Stimulated activated CD8-positive, alpha-beta memory T cell treated with anti-CD3 and anti-CD28 coated beads, Interleukin-12 subunit alpha, Interleukin-12 subunit beta, amount 100 ng/mL, for 4 hours (primary cell): ENCODE results near the gene SNCG.
"Not testable (repeated sequence)": the region's sequence is repeated elsewhere in the genome, so short reads cannot be mapped to it uniquely, and the experiment has no call there.

Experiments
- DNase-seq: peaks from one replicate; pipeline ENCODE4 v3.0.0-alpha.2; 2020; ENCODE audit warnings: low read depth

Gene SNCG

DNA sequence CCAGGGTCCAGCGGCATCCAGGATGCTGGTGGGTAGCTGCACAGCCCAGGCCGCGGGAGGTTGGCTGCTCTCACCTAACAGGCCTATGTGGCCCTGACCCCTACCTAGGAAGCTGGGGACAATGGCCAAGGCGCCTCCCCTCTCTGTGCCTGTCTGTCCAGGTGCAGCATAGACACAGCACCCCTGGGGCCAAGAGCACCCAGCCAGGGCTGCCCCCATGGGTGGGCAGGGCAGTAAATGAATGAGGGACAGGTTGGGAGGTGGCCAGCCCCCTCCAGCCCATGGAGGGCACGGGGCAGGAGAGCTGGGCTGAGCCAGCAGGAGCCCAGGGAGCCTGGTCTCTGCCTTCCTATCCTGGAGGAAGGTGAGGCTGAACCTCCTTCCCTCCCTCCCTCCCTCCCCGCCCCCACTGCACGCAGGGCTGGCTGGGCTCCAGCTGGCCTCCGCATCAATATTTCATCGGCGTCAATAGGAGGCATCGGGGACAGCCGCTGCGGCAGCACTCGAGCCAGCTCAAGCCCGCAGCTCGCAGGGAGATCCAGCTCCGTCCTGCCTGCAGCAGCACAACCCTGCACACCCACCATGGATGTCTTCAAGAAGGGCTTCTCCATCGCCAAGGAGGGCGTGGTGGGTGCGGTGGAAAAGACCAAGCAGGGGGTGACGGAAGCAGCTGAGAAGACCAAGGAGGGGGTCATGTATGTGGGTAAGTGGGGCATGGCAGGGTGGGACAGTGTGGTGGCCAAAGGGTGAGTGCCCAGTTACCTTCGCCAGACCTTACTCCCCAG lies at the start of gene SNCG:
Gene SNCG, plus strand, starts transcription at position 484 of the 785 bp plus-strand sequence. Its CDS starts 99 bp downstream, at position 583.
- no peak for DNase-seq

DNA sequence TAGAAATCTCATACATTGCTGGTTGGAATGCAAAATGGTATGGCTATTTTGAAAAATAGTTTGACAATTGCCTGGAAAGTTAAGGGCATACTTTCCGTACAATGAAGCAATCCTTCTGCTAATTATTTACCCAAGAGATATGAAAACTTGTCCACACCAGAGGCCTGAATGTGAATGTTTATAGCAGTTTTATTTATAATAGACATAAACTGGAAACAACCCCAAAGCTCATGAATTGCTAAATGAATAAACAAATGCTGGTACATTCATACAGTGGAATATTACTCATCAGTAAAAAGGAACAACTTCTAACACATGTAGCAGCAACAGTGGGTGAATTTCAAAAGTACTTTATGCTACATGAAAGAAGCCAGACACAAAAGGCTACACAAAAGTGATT lies 43.7 kb upstream of the SNCG start:
- DNase-seq, result no peak

DNA sequence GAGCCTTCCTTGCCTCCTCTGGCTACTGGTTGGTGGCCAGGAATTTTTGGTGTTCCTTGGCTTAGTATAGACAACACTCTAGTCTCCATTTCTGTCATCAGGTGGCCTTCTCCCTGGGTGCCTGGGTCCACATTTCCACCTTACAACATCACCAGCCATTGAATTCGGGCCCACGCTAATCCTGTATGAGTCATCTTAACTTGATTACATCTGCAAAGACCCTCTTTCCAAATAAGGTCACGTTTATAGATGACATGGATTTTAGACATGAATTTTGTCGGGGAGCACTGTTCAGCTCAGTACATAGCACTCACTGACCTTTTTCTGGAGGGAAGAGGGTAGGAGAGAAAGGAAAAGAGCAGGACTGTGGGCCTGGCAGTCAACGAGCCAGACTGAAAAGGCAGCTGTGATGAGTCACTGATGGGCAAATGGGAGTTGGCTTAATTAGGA lies 40.4 kb upstream of the SNCG start:
- no peak for DNase-seq

DNA sequence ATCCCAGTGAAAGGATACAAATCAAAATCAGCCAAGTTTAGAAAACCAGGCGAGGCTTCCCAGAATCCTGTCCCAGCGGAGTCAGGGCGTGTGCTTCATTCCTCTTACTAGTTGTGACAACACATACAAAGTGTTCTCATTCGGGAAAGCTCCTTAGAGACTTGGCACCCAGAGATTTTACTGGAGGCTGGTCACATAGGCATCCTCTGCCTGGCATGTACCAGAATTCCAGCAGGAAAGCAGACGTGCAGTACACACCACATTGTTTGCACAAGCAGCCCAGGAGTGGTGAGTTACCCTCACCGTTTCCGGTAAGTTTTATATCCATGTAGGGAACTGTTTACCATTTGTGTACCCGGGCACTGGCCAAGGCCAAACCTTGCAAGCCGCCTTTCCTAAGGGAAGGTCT lies 35.8 kb upstream of the SNCG start:
- DNase-seq, result no peak

DNA sequence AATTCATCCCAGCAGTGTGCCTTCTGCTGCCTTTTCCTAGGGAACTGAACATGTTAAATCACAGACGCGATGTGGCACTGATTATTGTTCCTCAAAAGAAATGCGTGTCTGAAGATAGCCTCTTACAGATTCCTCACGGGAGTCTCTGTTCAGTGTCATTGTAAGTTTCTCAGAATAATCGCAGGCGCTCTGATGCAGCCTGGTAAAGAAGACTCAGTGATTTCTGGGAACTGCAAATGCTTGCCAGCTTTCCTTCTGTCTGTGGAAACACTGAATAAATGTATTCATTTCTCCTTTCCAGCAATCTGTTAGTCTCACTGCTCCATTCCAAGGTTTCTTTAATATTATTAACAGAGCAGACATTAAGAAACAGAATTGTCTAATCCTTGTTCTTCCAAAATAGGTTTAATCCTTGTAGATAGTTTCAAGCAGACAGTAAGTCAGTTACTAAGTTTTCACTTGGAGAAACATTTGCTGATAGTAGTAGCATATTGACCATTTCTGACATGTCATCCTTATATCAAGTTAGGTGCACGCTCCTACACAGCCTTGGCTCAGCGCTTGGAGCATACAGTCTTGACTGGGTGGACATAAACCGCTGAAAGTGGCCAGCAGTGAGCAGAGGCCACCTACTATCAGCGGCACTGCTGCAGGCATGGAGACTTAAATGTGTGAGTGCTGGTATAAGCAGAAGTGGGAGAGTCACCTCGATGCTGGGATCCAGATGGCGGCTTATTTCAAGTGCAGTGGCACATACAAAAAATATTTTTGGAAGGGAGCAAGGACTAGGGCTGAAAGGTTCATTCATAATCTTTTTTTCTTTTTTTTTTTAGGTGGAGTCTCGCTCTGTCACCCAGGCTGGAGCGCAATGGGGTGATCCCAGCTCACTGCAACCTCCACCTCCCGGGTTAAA lies 28.7 kb upstream of the SNCG start:
- DNase-seq, result no peak

DNA sequence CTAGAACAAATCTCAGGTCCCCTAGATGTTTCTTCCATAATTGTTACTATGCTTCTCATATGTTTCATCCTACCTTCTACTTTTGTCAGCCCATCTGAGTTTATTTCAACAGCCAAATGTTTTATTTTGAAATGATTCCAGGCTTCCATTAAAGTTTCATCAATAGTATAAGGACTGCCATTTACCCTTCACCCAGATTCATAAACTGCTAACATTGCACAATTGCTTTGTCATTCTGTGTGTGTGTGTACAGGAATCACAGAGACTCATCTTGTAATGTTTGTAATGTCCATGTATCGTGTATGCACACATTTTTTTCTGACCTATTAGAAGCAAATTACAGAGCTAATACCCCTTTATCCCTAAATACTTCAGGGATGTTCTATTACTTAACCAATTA lies 26.5 kb upstream of the SNCG start:
- DNase-seq, result no peak

DNA sequence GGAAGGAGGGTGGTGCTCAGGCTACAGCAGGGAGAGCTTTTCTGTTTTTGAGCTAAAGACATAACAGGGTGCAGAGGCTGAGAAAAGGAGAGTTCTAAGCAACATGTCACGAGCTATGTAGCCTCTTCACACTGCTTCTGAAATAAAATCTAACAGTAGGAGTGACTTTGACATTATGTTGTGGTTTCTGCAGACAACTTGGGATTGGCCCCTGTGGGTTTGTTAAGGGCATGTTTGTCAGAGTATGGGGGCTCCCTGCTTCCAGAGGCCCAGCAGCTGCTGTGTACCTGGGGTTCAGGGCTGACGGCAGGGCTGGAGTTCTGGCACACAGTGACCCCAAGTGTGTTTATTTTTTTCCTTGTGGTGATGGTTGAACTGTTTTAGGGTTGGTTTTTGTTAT lies 25.7 kb upstream of the SNCG start:
- DNase-seq, result no peak

DNA sequence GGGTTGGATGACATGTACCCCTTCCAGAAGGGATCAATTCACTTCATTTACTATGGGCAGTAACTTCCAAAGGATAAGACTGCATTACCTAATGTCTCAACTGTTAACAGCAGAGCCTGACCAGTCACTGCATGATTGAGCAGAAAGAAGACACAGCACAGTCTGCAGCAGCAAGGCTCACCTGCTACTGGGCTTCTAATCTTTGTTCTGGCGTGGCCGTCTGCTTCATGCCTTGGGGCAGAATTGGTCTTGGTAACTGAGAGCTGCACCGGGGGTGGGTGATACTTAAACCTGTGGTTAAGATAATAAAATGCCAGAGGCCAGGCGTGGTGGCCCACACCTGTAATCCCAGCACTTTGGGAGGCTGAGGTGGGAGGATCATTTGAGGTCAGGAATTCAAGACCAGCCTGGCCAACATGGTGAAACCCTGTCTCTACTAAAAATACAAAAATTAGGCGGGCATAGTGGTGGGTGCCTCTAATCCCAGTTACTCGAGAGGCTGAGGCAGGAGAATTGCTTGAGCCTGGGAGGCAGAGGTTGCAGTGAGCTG lies 24.2 kb upstream of the SNCG start:
- DNase-seq, result not testable (repeated sequence)

DNA sequence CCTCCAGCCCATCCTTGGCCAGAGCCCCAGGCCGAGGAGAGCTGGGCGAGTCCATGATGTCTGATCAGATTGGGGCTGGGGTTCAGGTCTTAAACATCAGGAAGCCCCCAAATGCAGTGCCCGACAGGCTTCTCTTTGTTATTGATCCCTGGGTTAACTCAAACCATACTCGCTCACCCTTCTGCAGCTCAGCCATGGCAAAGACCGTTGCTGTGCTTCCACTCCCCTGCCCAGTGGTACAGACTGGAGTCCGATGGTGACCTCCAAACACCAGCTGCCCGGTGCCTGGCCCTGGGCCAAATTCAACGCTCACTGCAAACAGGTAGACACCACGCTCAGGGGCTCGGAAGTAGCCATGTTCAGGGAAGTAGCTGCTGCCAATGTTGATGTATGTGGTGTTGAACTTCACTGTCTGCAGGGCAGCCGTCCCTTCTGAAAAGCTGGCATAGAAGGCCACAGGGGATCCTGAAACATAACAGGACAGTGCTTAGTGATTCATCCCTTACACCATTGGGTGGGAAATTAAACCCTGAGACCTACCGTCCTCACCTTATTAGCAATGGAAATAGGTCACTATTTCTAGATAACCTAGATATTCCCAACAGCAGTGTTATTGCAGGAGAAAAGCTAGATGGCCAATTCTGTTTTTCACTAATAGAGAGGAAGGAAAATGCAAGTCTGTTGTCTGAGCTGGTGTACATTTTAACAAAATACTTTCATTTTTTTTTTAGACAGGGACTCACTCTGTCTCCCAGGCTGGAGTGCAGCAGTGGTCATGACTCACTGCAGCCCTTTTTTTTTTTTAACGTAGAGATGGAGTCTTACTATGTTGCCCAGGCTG lies 21.5 kb upstream of the SNCG start:
- DNase-seq, result no peak

DNA sequence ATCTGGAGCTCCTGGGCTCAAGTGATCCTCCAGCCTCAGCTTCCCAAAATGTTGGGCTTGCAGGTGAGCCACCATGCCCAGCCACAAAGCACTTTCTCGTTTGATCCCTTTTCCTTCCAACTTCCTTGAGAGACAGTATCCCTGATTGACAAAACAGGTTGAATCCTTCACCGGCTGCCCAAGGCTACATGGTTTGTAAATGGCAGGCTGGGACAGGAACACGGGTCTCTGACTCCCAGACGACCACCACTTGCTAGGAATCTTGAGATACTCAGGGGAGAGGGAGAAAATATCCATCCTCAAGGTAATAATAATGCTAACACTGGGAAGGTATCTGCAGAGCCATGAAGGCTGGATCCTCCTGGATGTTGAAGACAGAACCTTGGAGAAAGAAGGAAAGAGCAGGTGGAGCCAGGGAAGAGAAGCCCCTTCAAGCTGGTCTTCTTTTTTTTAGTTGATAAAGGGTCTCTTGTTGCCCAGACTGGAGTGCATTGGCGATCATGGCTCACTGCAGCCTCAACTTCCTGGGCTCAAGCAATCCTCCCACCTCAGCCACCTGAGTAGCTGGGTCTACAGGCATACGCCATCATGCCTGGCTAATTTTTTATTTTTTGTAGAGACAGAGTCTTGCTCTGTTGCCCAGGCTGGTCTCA lies 20.8 kb upstream of the SNCG start:
- no peak for DNase-seq

DNA sequence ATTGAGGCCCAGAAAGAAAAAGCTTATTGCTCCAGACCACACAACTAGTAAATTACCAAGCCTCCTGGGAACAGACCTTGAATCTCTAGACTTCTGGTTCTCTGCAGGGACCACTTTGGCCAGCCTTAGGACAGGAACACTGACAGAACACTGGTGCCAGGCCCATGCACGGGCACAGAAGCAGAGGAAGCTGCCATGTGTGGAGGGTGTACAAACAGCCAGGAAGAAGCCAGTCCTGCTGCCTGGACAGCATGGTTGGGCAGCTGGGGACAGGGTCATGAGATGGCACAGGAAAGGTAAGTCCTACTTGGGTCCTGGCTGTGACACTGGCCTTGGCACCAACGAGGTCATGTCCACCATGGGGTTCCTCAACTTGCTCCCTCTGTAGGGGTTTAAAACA lies 20.1 kb upstream of the SNCG start:
- DNase-seq, result no peak

DNA sequence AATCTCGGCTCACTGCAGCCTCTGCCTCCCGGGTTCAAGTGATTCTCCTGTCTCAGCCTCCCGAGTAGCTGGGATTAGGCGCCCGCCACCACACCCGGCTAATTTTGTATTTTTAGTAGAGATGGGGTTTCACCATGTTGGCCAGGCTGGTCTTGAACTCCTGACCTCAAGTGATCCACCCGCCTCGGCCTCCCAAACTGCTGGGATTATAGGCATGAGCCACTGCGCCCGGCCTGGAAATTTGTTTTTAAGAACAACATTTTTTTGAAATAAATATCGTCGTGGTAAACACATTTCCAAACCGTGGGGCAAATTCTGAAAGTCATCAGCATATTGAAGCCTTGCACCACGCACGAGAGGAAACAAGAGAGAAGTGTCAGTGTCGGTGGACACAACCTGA lies 18.3 kb upstream of the SNCG start:
- not testable (repeated sequence) for DNase-seq

DNA sequence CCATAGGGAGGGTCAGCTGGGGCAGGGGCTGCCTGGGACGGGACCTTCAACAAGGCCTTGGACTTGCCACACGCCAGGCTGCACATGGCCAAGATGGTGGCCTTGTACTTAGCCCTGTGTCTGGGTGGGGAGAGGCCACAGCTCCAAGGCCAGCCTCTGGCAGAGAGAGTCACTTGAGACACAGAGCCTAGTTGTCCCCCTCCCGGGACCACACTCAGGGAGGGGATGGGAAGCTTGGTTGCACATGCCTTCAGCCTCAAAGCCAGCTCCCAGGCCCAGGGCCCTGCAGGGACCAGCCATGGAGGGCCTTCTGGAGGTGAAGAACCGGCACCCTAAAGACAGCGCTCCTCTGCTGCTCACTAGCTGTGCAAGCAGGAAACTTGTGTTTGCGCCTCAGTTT lies 17.7 kb upstream of the SNCG start:
- no peak for DNase-seq

DNA sequence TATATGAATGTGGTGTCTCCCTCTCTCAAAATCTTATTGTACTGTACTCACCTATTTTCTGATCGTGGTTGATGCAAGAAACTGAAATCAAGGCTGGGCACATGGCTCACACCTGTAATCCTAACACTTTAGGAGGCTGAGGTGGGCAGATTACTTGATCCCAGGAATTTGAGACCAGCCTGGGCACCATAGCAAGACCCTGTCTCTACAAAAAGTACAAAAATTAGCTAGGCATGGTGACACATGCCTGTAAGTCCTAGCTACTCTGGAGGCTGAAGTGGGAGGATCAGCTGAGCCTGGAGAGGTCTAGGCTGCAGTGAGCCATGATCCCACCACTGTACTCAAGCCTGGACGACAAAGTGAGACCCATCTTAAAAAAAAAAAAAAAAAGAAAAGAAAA lies 17.0 kb upstream of the SNCG start:
- DNase-seq, result no peak

DNA sequence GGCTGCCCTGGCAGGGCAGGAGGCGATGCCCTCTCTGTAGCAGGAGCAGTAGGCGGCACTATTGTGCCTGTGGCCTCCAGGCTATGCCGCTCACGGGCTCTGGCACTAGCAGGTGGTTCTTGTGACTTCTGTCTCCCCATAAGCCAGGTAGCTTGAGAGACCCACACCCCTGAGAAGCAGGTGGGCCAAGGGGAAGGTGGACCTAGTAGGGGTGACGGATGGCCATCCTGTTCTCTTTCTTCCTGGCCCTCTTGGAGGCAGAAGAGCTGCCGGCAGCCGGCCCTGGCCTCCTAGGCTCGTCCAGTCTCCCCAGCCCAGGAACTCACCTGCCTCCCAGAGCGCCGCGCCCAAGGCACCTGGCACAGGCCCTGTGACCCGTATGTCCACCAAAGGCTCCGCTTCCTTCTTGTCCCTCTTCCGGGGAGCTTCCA lies 16.4 kb upstream of the SNCG start:
- no peak for DNase-seq

DNA sequence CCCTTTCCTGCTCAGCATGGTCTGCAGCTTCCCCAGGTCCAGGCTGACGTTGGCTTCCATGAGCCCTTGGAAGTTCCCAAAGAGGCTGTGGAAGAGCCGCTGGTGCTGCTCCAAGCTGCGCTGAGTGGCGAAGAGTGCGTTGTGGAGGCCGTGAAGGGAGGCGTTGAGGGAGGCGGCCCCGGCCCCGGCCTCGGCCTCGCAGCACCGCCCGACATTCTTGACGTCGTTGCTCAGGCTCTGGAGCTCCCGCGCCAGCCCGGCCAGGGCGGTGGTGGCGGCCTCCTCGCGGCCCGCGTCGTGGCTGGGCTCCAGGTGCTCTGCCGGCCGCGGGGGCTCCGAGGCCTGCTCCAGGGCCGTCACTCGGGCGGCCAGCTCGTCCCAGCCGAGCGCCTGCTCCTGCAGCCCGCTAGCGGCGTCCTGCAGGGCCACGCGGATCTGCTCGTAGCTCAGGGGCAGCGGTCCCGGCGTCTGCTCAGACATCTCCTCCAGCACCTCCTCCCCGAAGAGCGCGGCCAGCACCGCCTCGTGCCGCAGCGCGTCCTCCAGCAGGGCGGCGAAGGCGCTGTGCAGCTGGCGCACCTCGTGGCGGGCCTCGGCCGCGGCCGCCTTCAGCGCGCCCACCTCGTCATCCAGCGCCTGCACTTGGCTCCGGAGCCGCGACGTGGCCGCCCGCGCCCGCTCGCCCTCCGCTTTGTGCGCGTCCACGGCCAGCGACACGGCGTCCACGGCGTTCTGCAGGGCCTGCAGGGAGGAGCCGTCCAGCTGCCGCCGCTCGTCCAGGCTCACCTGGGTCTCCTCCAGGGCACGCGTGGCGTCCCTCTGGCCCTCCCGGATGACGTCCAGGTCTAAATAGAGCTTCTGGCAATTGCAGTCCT lies 15.7 kb upstream of the SNCG start:
- no peak for DNase-seq

DNA sequence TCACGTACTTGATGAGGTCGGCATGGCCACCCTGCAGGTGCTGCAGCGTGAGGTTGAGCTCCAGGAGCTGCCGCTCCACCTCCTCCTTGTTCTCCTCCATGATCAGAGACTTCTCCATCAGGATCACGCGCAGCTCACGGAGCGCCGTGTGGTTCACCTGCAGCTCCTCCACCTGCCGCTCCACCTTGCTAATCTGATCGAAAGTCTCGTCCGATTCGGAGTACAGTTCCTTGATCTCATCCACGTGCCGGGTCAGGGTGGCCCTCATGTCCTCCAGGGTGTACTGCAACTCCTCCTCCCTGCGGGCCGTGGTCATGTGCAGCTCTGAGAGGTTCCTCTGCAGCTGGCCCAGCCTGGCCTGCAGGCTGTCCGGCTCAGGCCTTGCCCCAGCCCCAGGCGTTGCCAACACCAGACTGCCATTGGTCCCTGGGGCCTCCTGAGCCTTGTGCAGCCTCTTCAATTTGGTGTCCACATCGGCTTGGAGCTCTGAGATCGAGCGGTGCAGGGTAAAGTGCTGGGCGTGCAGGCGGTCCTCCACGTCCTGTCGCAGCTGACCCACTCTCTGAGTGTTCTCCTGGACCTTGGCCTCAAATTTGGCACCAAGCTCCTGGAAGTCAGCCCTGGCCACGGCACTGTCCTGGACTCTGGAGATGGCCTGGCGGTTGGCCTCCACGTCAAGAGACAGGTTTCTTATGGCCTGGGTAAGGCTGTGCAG lies 14.9 kb upstream of the SNCG start:
- DNase-seq, result no peak

DNA sequence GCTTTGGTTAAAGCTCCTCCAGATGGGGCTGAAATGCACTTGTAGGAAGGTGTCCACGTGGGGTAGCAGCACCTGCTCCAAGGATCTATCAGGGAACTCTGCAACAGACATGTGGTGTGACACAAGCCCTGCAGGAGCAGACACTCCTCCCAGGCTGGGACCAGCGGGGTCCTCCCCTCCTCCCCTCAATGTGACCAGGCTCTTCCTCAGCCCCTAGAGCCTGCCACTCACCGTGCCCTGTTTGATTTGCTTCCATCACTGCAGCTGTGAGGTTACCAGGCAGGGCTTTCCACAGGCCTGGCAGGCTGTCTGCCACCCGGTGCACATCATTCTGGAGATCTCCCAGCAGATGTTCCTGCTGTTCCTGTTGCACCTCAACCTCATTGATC lies 14.4 kb upstream of the SNCG start:
- no peak for DNase-seq

DNA sequence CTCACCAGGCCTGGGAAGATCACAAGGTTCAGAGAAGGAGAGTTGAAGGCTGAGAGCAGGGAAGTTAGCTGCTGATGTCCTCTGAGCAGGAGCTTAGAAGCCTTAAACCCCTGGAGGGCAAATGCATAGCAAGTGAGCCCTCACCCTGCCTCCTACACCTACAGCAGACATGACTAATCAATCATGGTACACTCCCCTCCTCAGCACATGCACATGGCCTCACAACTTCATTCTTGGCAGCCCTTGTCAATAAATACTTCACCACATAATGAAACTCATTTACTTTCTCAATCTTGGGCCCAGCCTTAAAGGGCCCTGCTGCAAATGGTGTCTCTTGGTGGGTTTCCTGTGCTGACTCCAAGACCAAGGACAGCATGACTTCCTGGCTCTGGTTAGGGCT lies 13.9 kb upstream of the SNCG start:
- DNase-seq, result no peak

DNA sequence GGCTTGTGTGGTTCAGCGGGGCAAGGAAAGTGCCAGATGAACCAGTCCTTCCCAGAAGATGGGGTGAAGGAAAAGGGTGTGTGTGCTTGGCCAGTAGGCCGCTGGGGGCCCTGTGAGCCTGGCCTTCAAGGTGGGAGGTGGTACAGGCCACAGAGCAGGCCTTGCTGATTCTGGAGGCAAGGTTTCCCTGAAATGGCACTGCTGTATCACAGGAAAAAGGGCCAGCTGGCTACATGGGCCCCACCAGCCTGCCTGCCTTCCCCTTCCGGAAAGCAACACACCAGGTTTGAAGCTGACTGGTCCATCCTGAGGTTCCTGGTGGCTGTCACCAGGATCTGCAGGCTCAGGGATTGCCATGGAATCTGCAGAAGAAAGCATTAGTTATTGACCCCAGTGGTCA lies 13.5 kb upstream of the SNCG start:
- no peak for DNase-seq
